ENCODE data around the gene SSMEM1.

SSMEM1 gene

GRCh38 chr7:130256704-130257103, 49.0 kb downstream of the SSMEM1 start:
- DNase-seq, result no peak

GRCh38 chr7:130258494-130259078, 50.9 kb downstream of the SSMEM1 start:
- DNase-seq, result no peak

DNA sequence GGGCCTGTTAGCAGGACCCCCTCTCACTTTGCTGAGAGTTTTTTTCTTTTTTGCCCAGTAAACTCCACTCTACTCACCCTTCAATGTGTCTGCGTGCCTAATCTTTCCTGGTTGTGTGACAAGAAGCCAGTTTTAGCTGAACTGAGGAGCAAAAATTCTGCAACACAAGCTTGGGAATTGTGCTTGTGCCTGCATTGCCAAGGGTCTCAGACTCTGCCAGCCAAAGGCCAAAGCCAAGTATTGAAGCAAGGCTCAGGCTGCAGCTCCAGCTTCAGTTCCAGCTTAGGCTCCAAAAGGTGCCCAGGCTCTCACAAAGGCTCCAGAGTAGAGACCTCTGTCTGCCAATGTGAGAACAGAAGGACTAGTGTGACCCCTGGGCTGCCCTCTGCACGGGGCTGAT, 54.8 kb downstream of the SSMEM1 start:
- DNase-seq, result no peak

GRCh38 chr7:130263130-130263529, 55.5 kb downstream of the SSMEM1 start:
- DNase-seq, result no peak

Measured in stimulated activated CD4-positive, alpha-beta T cell treated with anti-CD3 and anti-CD28 coated beads, Interleukin-4, amount 100 ng/mL, for 24 hours (primary cell).